ENCODE measurements around the gene FZD8. TPM values are rescaled to one million over a fixed set of nuclear protein-coding genes. Genes with fewer than 3 reads are reported as not detected.

The FZD8 gene
- total RNA-seq, 1 experiment from 2014 or later = 13.8 TPM

DNA sequence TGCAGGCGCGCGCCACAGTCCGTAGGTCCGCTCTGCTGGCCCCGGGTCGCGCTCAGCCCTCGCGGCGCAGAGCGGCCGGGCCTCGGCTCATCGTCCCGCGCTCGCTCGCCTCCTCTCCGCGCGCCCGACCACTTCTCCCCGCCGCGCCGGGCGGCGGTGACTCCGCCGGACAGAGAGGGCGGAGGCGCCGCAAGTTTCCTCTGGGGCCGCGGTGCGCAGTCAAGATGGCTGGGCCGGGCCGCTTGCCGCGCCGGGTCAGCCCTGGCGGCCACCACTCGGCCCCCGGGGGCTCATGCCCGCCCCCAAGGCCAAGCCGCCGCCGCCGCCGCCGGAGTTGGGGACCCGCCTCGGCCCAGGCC lies 441 bp downstream of the FZD8 start:
- H3K23ac ChIP-seq (ENCODE audit: insufficient read length, low read depth, low read length) = no peak overlapping the region
- DNase-seq = no peak
- peaks cover 7% of the 10 kb centered on the region; the same call in 1 of the 2 replicates for H3K4me1 ChIP-seq (ENCODE audit: insufficient read depth, low read length)
- no peak overlapping the region for H2BK120ac ChIP-seq (ENCODE audit: low read depth, low read length, poor library complexity, severe bottlenecking)
- H3K79me1 ChIP-seq (ENCODE audit: insufficient read depth, low read depth, low read length, poor library complexity, severe bottlenecking) = no peaks in the 10 kb centered on the region
- H3K4me3 Mint-ChIP-seq = peak overlapping the region; percentile 74 to 80
- H3K9me3 ChIP-seq (ENCODE audit: control insufficient read depth, low read depth, low read length) = no peaks in the 10 kb centered on the region
- H3K9me3 Mint-ChIP-seq = no peaks in the 10 kb centered on the region
- no peak overlapping the region for H3K18ac ChIP-seq (ENCODE audit: insufficient read length, low read depth, low read length)
- peak overlapping the region; percentile 43 for H3K14ac ChIP-seq (ENCODE audit: insufficient read depth, low read length)
- TF ChIP-seq, protein P1, sequence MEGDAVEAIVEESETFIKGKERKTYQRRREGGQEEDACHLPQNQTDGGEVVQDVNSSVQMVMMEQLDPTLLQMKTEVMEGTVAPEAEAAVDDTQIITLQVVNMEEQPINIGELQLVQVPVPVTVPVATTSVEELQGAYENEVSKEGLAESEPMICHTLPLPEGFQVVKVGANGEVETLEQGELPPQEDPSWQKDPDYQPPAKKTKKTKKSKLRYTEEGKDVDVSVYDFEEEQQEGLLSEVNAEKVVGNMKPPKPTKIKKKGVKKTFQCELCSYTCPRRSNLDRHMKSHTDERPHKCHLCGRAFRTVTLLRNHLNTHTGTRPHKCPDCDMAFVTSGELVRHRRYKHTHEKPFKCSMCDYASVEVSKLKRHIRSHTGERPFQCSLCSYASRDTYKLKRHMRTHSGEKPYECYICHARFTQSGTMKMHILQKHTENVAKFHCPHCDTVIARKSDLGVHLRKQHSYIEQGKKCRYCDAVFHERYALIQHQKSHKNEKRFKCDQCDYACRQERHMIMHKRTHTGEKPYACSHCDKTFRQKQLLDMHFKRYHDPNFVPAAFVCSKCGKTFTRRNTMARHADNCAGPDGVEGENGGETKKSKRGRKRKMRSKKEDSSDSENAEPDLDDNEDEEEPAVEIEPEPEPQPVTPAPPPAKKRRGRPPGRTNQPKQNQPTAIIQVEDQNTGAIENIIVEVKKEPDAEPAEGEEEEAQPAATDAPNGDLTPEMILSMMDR (conservative IDR thresholded peaks at IDR 0.05) = no peak
- no peak overlapping the region for H3K27ac ChIP-seq (ENCODE audit: insufficient read length, low read depth, low read length)
- H3K23me2 ChIP-seq (ENCODE audit: insufficient read length, low read depth, low read length, poor library complexity, severe bottlenecking) = peaks cover 17% of the 10 kb centered on the region
- peaks cover 34 to 43% of the 10 kb centered on the region in 2 experiments for H3K4me1 Mint-ChIP-seq
- peaks cover 24% of the 10 kb centered on the region for H3K27me3 Mint-ChIP-seq (ENCODE audit: low read depth)
- no CpG with 5 or more reads among the region's 54 CpGs for WGBS (ENCODE audit: extremely low coverage, insufficient read length, low lambda C conversion rate)
- H2AFZ ChIP-seq (ENCODE audit: low read length) = no peak overlapping the region
- H3K56ac ChIP-seq (ENCODE audit: insufficient read length, low read depth, low read length) = no peak overlapping the region
- no peak overlapping the region for H3K4ac ChIP-seq (ENCODE audit: low read depth, low read length)
- no peak overlapping the region for H4K91ac ChIP-seq (ENCODE audit: insufficient read length, low read depth, low read length)
- no peak overlapping the region for H2BK15ac ChIP-seq (ENCODE audit: low read depth, low read length)
- H3K27me3 ChIP-seq (ENCODE audit: insufficient read depth, low read length) = peaks cover 8% of the 10 kb centered on the region; the same call in 1 of the 2 replicates
- H4K5ac ChIP-seq (ENCODE audit: insufficient read length, low read depth, low read length) = no peak overlapping the region
- no peak overlapping the region for H4K8ac ChIP-seq (replicated peaks; ENCODE audit: insufficient read length, low read depth, low read length)
- no peak overlapping the region for H3K27ac Mint-ChIP-seq
- H2BK12ac ChIP-seq (ENCODE audit: insufficient read length, low read depth, low read length) = no peak overlapping the region
- no peaks in the 10 kb centered on the region for H4K20me1 ChIP-seq (ENCODE audit: control insufficient read depth, insufficient read depth, insufficient read length)
- peak overlapping the region; percentile 88 for H3K4me2 ChIP-seq (ENCODE audit: insufficient read depth, insufficient read length, low read length)
- H3K79me2 ChIP-seq (ENCODE audit: insufficient read depth, low read length) = no peaks in the 10 kb centered on the region
- H3T11ph ChIP-seq (ENCODE audit: low read length) = no peak overlapping the region
- H3K9ac ChIP-seq (ENCODE audit: extremely low read depth, insufficient read length, low read length) = no peak overlapping the region
- H3K36me3 Mint-ChIP-seq (ENCODE audit: insufficient read depth in 1 of 3, low read depth in 3 of 3) = no peaks in the 10 kb centered on the region; a peak in 1 of 7 replicates
- H2AK5ac ChIP-seq (ENCODE audit: insufficient read length, low read length) = no peak overlapping the region
- no peak overlapping the region for H2BK5ac ChIP-seq (ENCODE audit: insufficient read length, low read length)
- no peak overlapping the region for H2BK20ac ChIP-seq (ENCODE audit: low read depth, low read length, poor library complexity, severe bottlenecking)

All from H9 (cell line).